Upper lobe of left lung (tissue), 4 donors: ENCODE measurements around the gene TMEM273.

ENCODE experiments used
- CTCF ChIP-seq, 6 experiments: fragments of 450-650 bp in 4 of 6; fragments of 200-600 bp in 2 of 6; sonication (generic) in 2 of 6; IDR thresholded peaks; one replicate each; pipeline ENCODE4 v1.5.1; 2016 to 2019; ENCODE audit warnings: antibody characterized with exemption in 6 of 6
- EP300 ChIP-seq, 4 donors: sonication (generic); formaldehyde crosslinking; IDR thresholded peaks; one replicate each; pipeline ENCODE4 v1.5.1; 2017; ENCODE audit warnings: antibody characterized with exemption in 4 of 4, control low read depth in 2 of 4
- POLR2A ChIP-seq, 4 donors: fragments of 450-650 bp; IDR thresholded peaks; one replicate each; pipeline ENCODE4 v1.5.1; 2016 to 2017; ENCODE audit warnings: antibody characterized with exemption in 4 of 4, mild to moderate bottlenecking in 2 of 4

- TF ChIP-seq CTCF (IDR thresholded peaks at IDR 0.05) (no peak), POLR2A (IDR thresholded peaks at IDR 0.05) (no peak), EP300 (IDR thresholded peaks at IDR 0.05) (no peak)
Measured at GRCh38 chr10:49151025-49151445, 37.2 kb downstream of the TMEM273 start.
